Measurements from ENCODE around the gene TTLL9.

The TTLL9 gene

GRCh38 chr20:31975874-31976273, 105.4 kb downstream of the TTLL9 start:
- 94% methylated on average over 2 of the region's 2 CpGs for WGBS
- Histone ChIP-seq H3K9ac (ENCODE audit: low read depth, low read length) (no peak overlapping the region), H3K27ac (ENCODE audit: low read depth, low read length) (no peak overlapping the region), H3K4me1 (ENCODE audit: insufficient read depth, low read length) (peaks cover 11% of the 10 kb centered on the region), H3K9me3 (ENCODE audit: insufficient read depth, low read depth, low read length) (no peaks in the 10 kb centered on the region), H3K27me3 (ENCODE audit: insufficient read depth, low read length) (no peaks in the 10 kb centered on the region; the same call in 1 of the 2 replicates), H3K4me3 (ENCODE audit: low read length) (no peak overlapping the region), H3K36me3 (ENCODE audit: insufficient read depth, low read length) (no peaks in the 10 kb centered on the region)

GRCh38 chr20:31977080-31977479, 106.6 kb downstream of the TTLL9 start:
- no peaks in the 10 kb centered on the region for H3K36me3 ChIP-seq (ENCODE audit: insufficient read depth, low read length)
- H3K27ac ChIP-seq (ENCODE audit: low read depth, low read length), result no peak overlapping the region
- no peak overlapping the region for H3K9ac ChIP-seq (ENCODE audit: low read depth, low read length)
- no peaks in the 10 kb centered on the region; the same call in 1 of the 2 replicates for H3K27me3 ChIP-seq (ENCODE audit: insufficient read depth, low read length)
- H3K4me1 ChIP-seq (ENCODE audit: insufficient read depth, low read length), result peaks cover 11% of the 10 kb centered on the region
- H3K4me3 ChIP-seq (ENCODE audit: low read length), result no peak overlapping the region
- H3K9me3 ChIP-seq (ENCODE audit: insufficient read depth, low read depth, low read length), result no peaks in the 10 kb centered on the region
- 97% methylated on average over 4 of the region's 4 CpGs for WGBS

- Histone ChIP-seq H3K27ac (ENCODE audit: low read depth, low read length) (no peak overlapping the region), H3K4me1 (ENCODE audit: insufficient read depth, low read length) (peaks cover 6% of the 10 kb centered on the region), H3K9me3 (ENCODE audit: insufficient read depth, low read depth, low read length) (no peaks in the 10 kb centered on the region), H3K9ac (ENCODE audit: low read depth, low read length) (no peak overlapping the region), H3K4me3 (ENCODE audit: low read length) (no peak overlapping the region), H3K36me3 (ENCODE audit: insufficient read depth, low read length) (no peaks in the 10 kb centered on the region), H3K27me3 (ENCODE audit: insufficient read depth, low read length) (no peaks in the 10 kb centered on the region)
- WGBS, result 76% methylated on average over 6 of the region's 6 CpGs
These were observed 109.4 kb downstream of the TTLL9 start for GRCh38 chr20:31979713-31980426.

GRCh38 chr20:31981784-31982183, 111.3 kb downstream of the TTLL9 start:
- no peak overlapping the region for H3K4me3 ChIP-seq (ENCODE audit: low read length)
- no peak overlapping the region for H3K27ac ChIP-seq (ENCODE audit: low read depth, low read length)
- H3K9me3 ChIP-seq (ENCODE audit: insufficient read depth, low read depth, low read length), result no peaks in the 10 kb centered on the region
- no peak overlapping the region for H3K9ac ChIP-seq (ENCODE audit: low read depth, low read length)
- H3K27me3 ChIP-seq (ENCODE audit: insufficient read depth, low read length), result no peaks in the 10 kb centered on the region
- H3K4me1 ChIP-seq (ENCODE audit: insufficient read depth, low read length), result no peaks in the 10 kb centered on the region
- WGBS, result 70% methylated on average over 2 of the region's 2 CpGs
- H3K36me3 ChIP-seq (ENCODE audit: insufficient read depth, low read length), result no peaks in the 10 kb centered on the region

GRCh38 chr20:31984981-31985471, 114.6 kb downstream of the TTLL9 start:
- H3K27me3 ChIP-seq (ENCODE audit: insufficient read depth, low read length), result no peaks in the 10 kb centered on the region
- H3K9ac ChIP-seq (ENCODE audit: low read depth, low read length), result no peak overlapping the region
- H3K27ac ChIP-seq (ENCODE audit: low read depth, low read length), result no peak overlapping the region
- WGBS, result 67% methylated on average over 6 of the region's 6 CpGs
- no peaks in the 10 kb centered on the region for H3K36me3 ChIP-seq (ENCODE audit: insufficient read depth, low read length)
- peaks cover 3% of the 10 kb centered on the region; the same call in 1 of the 2 replicates for H3K4me1 ChIP-seq (ENCODE audit: insufficient read depth, low read length)
- no peaks in the 10 kb centered on the region for H3K9me3 ChIP-seq (ENCODE audit: insufficient read depth, low read depth, low read length)
- H3K4me3 ChIP-seq (ENCODE audit: low read length), result no peak overlapping the region

GRCh38 chr20:31987744-31988143, 117.3 kb downstream of the TTLL9 start:
- WGBS, result 75% methylated on average over 1 of the region's 1 CpG
- Histone ChIP-seq H3K4me1 (ENCODE audit: insufficient read depth, low read length) (peaks cover 3% of the 10 kb centered on the region; the same call in 1 of the 2 replicates), H3K27ac (ENCODE audit: low read depth, low read length) (no peak overlapping the region), H3K27me3 (ENCODE audit: insufficient read depth, low read length) (peaks cover 8% of the 10 kb centered on the region), H3K9me3 (ENCODE audit: insufficient read depth, low read depth, low read length) (no peaks in the 10 kb centered on the region), H3K36me3 (ENCODE audit: insufficient read depth, low read length) (no peaks in the 10 kb centered on the region), H3K4me3 (ENCODE audit: low read length) (no peak overlapping the region), H3K9ac (ENCODE audit: low read depth, low read length) (no peak overlapping the region)

GRCh38 chr20:31988430-31989015, 118.1 kb downstream of the TTLL9 start:
- WGBS, result 85% methylated on average over 5 of the region's 5 CpGs
- Histone ChIP-seq H3K27me3 (ENCODE audit: insufficient read depth, low read length) (peaks cover 16% of the 10 kb centered on the region), H3K4me3 (ENCODE audit: low read length) (no peak overlapping the region), H3K27ac (ENCODE audit: low read depth, low read length) (no peak overlapping the region), H3K9me3 (ENCODE audit: insufficient read depth, low read depth, low read length) (no peaks in the 10 kb centered on the region), H3K36me3 (ENCODE audit: insufficient read depth, low read length) (no peaks in the 10 kb centered on the region), H3K9ac (ENCODE audit: low read depth, low read length) (no peak overlapping the region), H3K4me1 (ENCODE audit: insufficient read depth, low read length) (peaks cover 3% of the 10 kb centered on the region; the same call in 1 of the 2 replicates)

GRCh38 chr20:31989030-31989645, 118.7 kb downstream of the TTLL9 start:
- 89% methylated on average over 8 of the region's 8 CpGs for WGBS
- Histone ChIP-seq H3K4me3 (ENCODE audit: low read length) (no peak overlapping the region), H3K27me3 (ENCODE audit: insufficient read depth, low read length) (peaks cover 22% of the 10 kb centered on the region), H3K27ac (ENCODE audit: low read depth, low read length) (no peak overlapping the region), H3K9ac (ENCODE audit: low read depth, low read length) (no peak overlapping the region), H3K4me1 (ENCODE audit: insufficient read depth, low read length) (peaks cover 3% of the 10 kb centered on the region; the same call in 1 of the 2 replicates), H3K9me3 (ENCODE audit: insufficient read depth, low read depth, low read length) (no peaks in the 10 kb centered on the region), H3K36me3 (ENCODE audit: insufficient read depth, low read length) (no peaks in the 10 kb centered on the region)

GRCh38 chr20:31990641-31991338, 120.4 kb downstream of the TTLL9 start:
- Histone ChIP-seq H3K9ac (ENCODE audit: low read depth, low read length) (no peak overlapping the region; the same call in 1 of the 2 replicates), H3K36me3 (ENCODE audit: insufficient read depth, low read length) (no peaks in the 10 kb centered on the region), H3K4me1 (ENCODE audit: insufficient read depth, low read length) (peaks cover 3% of the 10 kb centered on the region), H3K9me3 (ENCODE audit: insufficient read depth, low read depth, low read length) (no peaks in the 10 kb centered on the region), H3K4me3 (ENCODE audit: low read length) (no peak overlapping the region), H3K27ac (ENCODE audit: low read depth, low read length) (no peak overlapping the region), H3K27me3 (ENCODE audit: insufficient read depth, low read length) (peaks cover 38% of the 10 kb centered on the region)
- 90% methylated on average over 6 of the region's 6 CpGs for WGBS

GRCh38 chr20:31991339-31991705, 120.9 kb downstream of the TTLL9 start:
- H3K36me3 ChIP-seq (ENCODE audit: insufficient read depth, low read length), result no peaks in the 10 kb centered on the region
- H3K4me1 ChIP-seq (ENCODE audit: insufficient read depth, low read length), result peaks cover 3% of the 10 kb centered on the region
- no peak overlapping the region for H3K9ac ChIP-seq (ENCODE audit: low read depth, low read length)
- H3K4me3 ChIP-seq (ENCODE audit: low read length), result no peak overlapping the region
- H3K9me3 ChIP-seq (ENCODE audit: insufficient read depth, low read depth, low read length), result no peaks in the 10 kb centered on the region
- WGBS, result 80% methylated on average over 1 of the region's 1 CpG
- H3K27ac ChIP-seq (ENCODE audit: low read depth, low read length), result no peak overlapping the region
- peaks cover 40% of the 10 kb centered on the region for H3K27me3 ChIP-seq (ENCODE audit: insufficient read depth, low read length)

GRCh38 chr20:31992086-31992485, 121.7 kb downstream of the TTLL9 start:
- Histone ChIP-seq H3K36me3 (ENCODE audit: insufficient read depth, low read length) (no peaks in the 10 kb centered on the region), H3K27ac (ENCODE audit: low read depth, low read length) (no peak overlapping the region), H3K4me1 (ENCODE audit: insufficient read depth, low read length) (peaks cover 3% of the 10 kb centered on the region), H3K4me3 (ENCODE audit: low read length) (no peak overlapping the region), H3K27me3 (ENCODE audit: insufficient read depth, low read length) (peaks cover 40% of the 10 kb centered on the region), H3K9me3 (ENCODE audit: insufficient read depth, low read depth, low read length) (no peaks in the 10 kb centered on the region), H3K9ac (ENCODE audit: low read depth, low read length) (no peak overlapping the region)
- WGBS, result 60% methylated on average over 2 of the region's 2 CpGs

Data from HUES64 (cell line).